HepG2 (cell line): Measurements from ENCODE around the gene PPP1CB.

ENCODE experiments used
- BRD4 ChIP-seq: sonication (generic); formaldehyde crosslinking; IDR thresholded peaks from 2 replicates; pipeline ENCODE4 v1.4.0; 2020; ENCODE audit warnings: missing genetic modification reagents
- CCAR2 ChIP-seq: fragments of 200-400 bp; formaldehyde crosslinking; optimal IDR thresholded peaks from 2 replicates; pipeline ENCODE3; 2018; ENCODE audit warnings: low read depth, mild to moderate bottlenecking, low read length, moderate library complexity
- HNRNPH1 ChIP-seq: fragments of 200-400 bp; formaldehyde crosslinking; optimal IDR thresholded peaks from 2 replicates; pipeline ENCODE3; 2017; ENCODE audit warnings: mild to moderate bottlenecking, low read depth, low read length
- KDM5A ChIP-seq: fragments of 200-600 bp; sonication (generic); IDR thresholded peaks from 2 replicates; pipeline ENCODE4 v1.7.0; 2018; ENCODE audit warnings: antibody characterized with exemption, mild to moderate bottlenecking, low read length, borderline replicate concordance
- NCOR1 ChIP-seq: fragments of 200-600 bp; sonication (generic); IDR thresholded peaks from 2 replicates; pipeline ENCODE4 v1.7.0; 2017; ENCODE audit warnings: antibody characterized with exemption, low read length, borderline replicate concordance
- NR2C2 ChIP-seq: sonication (generic); formaldehyde crosslinking; IDR thresholded peaks from 2 replicates; pipeline ENCODE4 v1.4.0; 2020; ENCODE audit warnings: missing genetic modification reagents, mild to moderate bottlenecking, moderate library complexity, borderline replicate concordance
- SCMH1 ChIP-seq: sonication (generic); formaldehyde crosslinking; IDR thresholded peaks from 2 replicates; pipeline ENCODE4 v1.9.0; 2021; ENCODE audit warnings: missing genetic modification reagents, mild to moderate bottlenecking, borderline replicate concordance
- ZNF383 ChIP-seq: sonication (generic); formaldehyde crosslinking; IDR thresholded peaks from 2 replicates; pipeline ENCODE4 v1.4.0; 2020; ENCODE audit warnings: missing genetic modification reagents, mild to moderate bottlenecking, borderline replicate concordance
- ZNF660 ChIP-seq: sonication (generic); formaldehyde crosslinking; IDR thresholded peaks from 2 replicates; pipeline ENCODE4 v1.5.1; 2020; ENCODE audit warnings: mild to moderate bottlenecking, low read depth, missing genetic modification reagents, borderline replicate concordance
- TF ChIP-seq, protein P1 (sequence below): sonication (generic); formaldehyde crosslinking; IDR thresholded peaks from 2 replicates; pipeline ENCODE4 v1.5.1; 2020; ENCODE audit warnings: missing genetic modification reagents, mild to moderate bottlenecking, borderline replicate concordance
- TF ChIP-seq, protein P2 (sequence below): sonication (generic); formaldehyde crosslinking; IDR thresholded peaks from 2 replicates; pipeline ENCODE4 v1.5.0; 2020; ENCODE audit warnings: mild to moderate bottlenecking, missing genetic modification reagents, moderate library complexity
- TF ChIP-seq, protein P3 (sequence below): IDR thresholded peaks from 2 replicates; pipeline ENCODE4 v1.6.1; 2012; ENCODE audit warnings: inconsistent platforms

DNA sequence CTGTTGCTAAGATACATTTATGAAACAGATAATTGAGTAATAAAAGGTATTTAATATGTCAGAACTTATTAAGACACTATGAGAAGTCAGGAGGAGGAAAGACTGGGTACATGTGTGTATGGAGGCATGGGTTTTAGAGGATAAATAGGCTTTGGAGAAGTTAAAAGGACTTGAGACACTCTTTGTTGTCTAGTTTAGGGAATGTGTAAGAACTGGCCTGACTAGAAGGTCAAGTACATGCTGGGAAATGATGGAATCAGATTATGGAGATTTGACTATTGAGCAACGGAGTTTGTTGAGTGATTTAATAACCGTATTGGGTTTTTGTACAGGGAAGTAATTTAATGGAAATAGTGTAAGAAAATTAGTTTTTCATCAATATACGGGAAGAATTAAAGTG, 30.8 kb downstream of the PPP1CB start:
- TF ChIP-seq ZNF383 (no peak), NCOR1 (no peak), NR2C2 (no peak), CCAR2 (no peak), ZNF660 (no peak), BRD4 (CRISPR knock-in tag) (no peak), KDM5A (no peak), SCMH1 (CRISPR knock-in tag) (no peak), HNRNPH1 (no peak)
- TF ChIP-seq, protein P1, sequence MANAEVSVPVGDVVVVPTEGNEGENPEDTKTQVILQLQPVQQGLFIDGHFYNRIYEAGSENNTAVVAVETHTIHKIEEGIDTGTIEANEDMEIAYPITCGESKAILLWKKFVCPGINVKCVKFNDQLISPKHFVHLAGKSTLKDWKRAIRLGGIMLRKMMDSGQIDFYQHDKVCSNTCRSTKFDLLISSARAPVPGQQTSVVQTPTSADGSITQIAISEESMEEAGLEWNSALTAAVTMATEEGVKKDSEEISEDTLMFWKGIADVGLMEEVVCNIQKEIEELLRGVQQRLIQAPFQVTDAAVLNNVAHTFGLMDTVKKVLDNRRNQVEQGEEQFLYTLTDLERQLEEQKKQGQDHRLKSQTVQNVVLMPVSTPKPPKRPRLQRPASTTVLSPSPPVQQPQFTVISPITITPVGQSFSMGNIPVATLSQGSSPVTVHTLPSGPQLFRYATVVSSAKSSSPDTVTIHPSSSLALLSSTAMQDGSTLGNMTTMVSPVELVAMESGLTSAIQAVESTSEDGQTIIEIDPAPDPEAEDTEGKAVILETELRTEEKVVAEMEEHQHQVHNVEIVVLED (CRISPR knock-in tag): no peak
- TF ChIP-seq, protein P2, sequence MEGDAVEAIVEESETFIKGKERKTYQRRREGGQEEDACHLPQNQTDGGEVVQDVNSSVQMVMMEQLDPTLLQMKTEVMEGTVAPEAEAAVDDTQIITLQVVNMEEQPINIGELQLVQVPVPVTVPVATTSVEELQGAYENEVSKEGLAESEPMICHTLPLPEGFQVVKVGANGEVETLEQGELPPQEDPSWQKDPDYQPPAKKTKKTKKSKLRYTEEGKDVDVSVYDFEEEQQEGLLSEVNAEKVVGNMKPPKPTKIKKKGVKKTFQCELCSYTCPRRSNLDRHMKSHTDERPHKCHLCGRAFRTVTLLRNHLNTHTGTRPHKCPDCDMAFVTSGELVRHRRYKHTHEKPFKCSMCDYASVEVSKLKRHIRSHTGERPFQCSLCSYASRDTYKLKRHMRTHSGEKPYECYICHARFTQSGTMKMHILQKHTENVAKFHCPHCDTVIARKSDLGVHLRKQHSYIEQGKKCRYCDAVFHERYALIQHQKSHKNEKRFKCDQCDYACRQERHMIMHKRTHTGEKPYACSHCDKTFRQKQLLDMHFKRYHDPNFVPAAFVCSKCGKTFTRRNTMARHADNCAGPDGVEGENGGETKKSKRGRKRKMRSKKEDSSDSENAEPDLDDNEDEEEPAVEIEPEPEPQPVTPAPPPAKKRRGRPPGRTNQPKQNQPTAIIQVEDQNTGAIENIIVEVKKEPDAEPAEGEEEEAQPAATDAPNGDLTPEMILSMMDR: no peak
- TF ChIP-seq, protein P3, sequence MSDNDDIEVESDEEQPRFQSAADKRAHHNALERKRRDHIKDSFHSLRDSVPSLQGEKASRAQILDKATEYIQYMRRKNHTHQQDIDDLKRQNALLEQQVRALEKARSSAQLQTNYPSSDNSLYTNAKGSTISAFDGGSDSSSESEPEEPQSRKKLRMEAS: no peak
